Activated CD8-positive, alpha-beta T cell treated with anti-CD3 and anti-CD28 coated beads for 36 hours (primary cell): ENCODE measurements around the gene FANCC. TPM values are rescaled to one million over a fixed set of nuclear protein-coding genes. Genes with fewer than 3 reads are reported as not detected.

Experiments used
- ATAC-seq: fragments of 200-7000 bp; cut with Tn5 transposase; one replicate; pipeline ENCODE4 v1.10.0; 2021; ENCODE audit warnings: mild to moderate bottlenecking, moderate library complexity
- CTCF ChIA-PET: fragments of 350-600 bp; sonication (Branson Sonifier 250); formaldehyde crosslinking; loops from one replicate; lab custom pipeline; 2021; ENCODE audit warnings: antibody characterized with exemption; lab: Charles Lee
- POLR2A ChIA-PET: fragments of 350-600 bp; sonication (Branson Sonifier 250); formaldehyde crosslinking; loops from one replicate; lab custom pipeline; 2021; ENCODE audit warnings: antibody characterized with exemption; lab: Charles Lee
- DNase-seq: peaks from one replicate; pipeline ENCODE4 v3.0.0-alpha.2; 2020
- H3K27ac Mint-ChIP-seq: one replicate; pipeline ENCODE4 v1.8.0; 2021; ENCODE audit warnings: mild to moderate bottlenecking, mixed read lengths
- H3K27me3 Mint-ChIP-seq: one replicate; pipeline ENCODE4 v1.8.0; 2021; ENCODE audit warnings: mixed read lengths
- H3K36me3 Mint-ChIP-seq: one replicate; pipeline ENCODE4 v1.8.0; 2021; ENCODE audit warnings: low read depth, mixed read lengths
- H3K4me1 Mint-ChIP-seq: one replicate; pipeline ENCODE4 v1.8.0; 2021; ENCODE audit warnings: low read depth, mixed read lengths
- H3K4me3 Mint-ChIP-seq: one replicate; pipeline ENCODE4 v1.8.0; 2021; ENCODE audit warnings: mild to moderate bottlenecking, moderate library complexity, mixed read lengths
- H3K9me3 Mint-ChIP-seq: one replicate; pipeline ENCODE4 v1.8.0; 2021; ENCODE audit warnings: mixed read lengths
- intact Hi-C: fragments of 100-400 bp; cut with micrococcal nuclease; formaldehyde crosslinking; loops from one replicate; pipeline ENCODE4 v1.10.0; 2022
- total RNA-seq, 2 experiments: library from RNA; stranded (reverse); gene quantifications; one replicate each; pipeline ENCODE4 v1.2.3, GENCODE V29; 2021
- TF ChIP-seq, protein P1 (sequence below): fragments of 200-600 bp; IDR thresholded peaks from one replicate; pipeline ENCODE4 v1.8.0; 2022; ENCODE audit warnings: antibody characterized with exemption, mild to moderate bottlenecking

FANCC gene
- total RNA-seq, 2 experiments from 2014 or later: 11.5 to 12.4 TPM

DNA sequence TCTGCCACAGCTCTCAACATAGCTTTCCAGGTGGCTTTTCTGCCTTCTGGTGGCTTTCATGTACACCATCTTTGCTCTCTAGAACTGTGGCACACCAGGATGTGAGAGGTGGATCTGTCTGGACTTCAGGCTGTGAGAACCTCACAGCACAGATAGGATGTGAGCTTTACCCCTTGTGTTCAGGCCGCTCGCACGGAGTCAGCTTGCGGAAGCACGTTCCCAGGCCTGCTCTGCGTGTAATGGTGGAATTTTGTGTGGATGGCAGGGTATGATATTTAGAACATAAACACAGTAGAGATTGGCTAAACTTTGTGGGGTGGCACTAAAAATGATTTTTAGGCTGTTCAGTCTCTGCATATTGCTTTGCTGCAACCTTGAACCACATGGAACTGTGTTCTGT lies 250.5 kb downstream of the FANCC start:
- no peak for ATAC-seq
- ChIA-PET CTCF (no interaction called here), POLR2A (no interaction called here)

DNA sequence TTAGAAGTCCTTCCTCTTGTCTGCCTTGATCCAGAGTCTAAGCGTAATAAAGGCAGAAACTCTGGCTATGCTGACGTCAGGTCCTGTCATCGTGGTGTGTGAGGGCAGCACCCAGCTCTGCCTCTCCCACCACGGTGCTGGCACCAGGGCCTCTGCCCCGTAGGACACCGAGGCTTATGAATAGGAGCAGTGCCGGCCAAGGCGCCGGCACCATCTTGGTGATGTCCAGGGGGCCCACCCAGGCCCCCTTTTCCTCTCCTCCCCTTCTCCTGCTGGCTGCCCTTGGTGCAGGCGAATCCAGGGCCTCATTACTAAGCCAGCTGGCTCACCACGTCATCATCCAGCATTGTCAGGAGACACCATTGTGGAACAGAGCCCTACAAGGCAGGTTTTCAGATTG lies 252.3 kb downstream of the FANCC start:
- Mint-ChIP-seq H3K9me3 (no peaks in the 10 kb centered on the region), H3K27me3 (no peaks in the 10 kb centered on the region), H3K4me3 (no peak overlapping the region), H3K4me1 (no peaks in the 10 kb centered on the region), H3K27ac (no peak overlapping the region), H3K36me3 (peaks cover 6% of the 10 kb centered on the region)
- ChIA-PET CTCF (no interaction called here), POLR2A (no interaction called here)
- ATAC-seq (no peak), DNase-seq (no peak)
- intact Hi-C loops: no loop called here
- TF ChIP-seq, protein P1, sequence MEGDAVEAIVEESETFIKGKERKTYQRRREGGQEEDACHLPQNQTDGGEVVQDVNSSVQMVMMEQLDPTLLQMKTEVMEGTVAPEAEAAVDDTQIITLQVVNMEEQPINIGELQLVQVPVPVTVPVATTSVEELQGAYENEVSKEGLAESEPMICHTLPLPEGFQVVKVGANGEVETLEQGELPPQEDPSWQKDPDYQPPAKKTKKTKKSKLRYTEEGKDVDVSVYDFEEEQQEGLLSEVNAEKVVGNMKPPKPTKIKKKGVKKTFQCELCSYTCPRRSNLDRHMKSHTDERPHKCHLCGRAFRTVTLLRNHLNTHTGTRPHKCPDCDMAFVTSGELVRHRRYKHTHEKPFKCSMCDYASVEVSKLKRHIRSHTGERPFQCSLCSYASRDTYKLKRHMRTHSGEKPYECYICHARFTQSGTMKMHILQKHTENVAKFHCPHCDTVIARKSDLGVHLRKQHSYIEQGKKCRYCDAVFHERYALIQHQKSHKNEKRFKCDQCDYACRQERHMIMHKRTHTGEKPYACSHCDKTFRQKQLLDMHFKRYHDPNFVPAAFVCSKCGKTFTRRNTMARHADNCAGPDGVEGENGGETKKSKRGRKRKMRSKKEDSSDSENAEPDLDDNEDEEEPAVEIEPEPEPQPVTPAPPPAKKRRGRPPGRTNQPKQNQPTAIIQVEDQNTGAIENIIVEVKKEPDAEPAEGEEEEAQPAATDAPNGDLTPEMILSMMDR: no peak

More for the DNA sequence above, 250.5 kb downstream of the FANCC start:
- Mint-ChIP-seq H3K4me3 (no peak overlapping the region), H3K9me3 (no peaks in the 10 kb centered on the region), H3K27me3 (no peaks in the 10 kb centered on the region), H3K36me3 (peaks cover 4% of the 10 kb centered on the region), H3K27ac (no peak overlapping the region), H3K4me1 (no peaks in the 10 kb centered on the region)
- intact Hi-C loops: no loop called here
- TF ChIP-seq, protein P1: no peak
- no peak for DNase-seq

DNA sequence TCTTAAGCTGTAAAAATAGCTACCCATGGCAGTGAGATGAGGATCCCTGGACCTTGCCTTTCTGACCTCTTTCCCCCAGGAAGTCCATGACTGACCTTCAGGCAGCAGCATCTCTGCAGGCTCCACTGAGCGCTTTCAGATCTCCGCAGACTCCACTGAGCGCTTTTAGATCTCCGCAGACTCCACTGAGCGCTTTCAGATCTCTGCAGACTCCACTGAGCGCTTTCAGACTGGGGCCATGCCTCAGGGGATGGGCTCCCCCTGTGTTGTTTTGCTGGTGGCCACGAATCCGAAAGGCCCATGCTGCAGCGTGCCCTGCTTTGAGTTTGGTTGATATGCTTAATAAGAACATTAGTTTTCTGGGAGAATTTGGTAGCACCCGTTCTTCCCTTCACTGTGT lies 254.2 kb downstream of the FANCC start:
- H3K4me1 Mint-ChIP-seq: no peaks in the 10 kb centered on the region
- TF ChIP-seq, protein P1: no peak
- H3K9me3 Mint-ChIP-seq: no peaks in the 10 kb centered on the region
- ChIA-PET CTCF (interaction anchor here (1.1 kb wide), 1 partner anchor 280 kb away, joined by 4 read pairs; no protein-coding TSS in a partner anchor), POLR2A (no interaction called here)
- intact Hi-C loops: no loop called here
- no peak overlapping the region for H3K4me3 Mint-ChIP-seq
- H3K27me3 Mint-ChIP-seq: no peaks in the 10 kb centered on the region
- H3K27ac Mint-ChIP-seq: no peak overlapping the region
- no peak for ATAC-seq
- H3K36me3 Mint-ChIP-seq: peaks cover 6% of the 10 kb centered on the region
- no peak for DNase-seq

DNA sequence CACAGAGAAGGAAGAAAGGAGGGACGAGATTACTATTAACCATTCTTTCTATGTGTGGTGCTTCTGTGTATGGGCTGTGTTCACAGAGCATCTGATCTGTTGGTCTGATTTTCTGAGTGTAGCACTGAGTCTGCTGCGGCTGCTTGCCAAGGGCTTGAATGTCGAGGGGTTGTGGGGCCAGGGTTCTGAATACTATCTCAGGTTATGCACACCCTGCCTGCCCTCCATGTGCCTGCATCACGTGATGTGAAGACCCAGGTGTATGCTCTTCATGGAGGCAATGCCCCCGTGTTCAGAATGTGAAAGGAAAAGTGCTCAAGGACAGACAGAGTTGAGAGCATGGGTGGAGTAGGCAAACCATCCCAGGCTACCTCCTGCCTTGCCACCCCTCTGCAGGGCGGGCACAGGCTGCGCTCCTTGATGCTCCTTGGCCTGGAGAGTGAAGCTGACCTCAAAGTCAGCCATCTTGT lies 254.9 kb downstream of the FANCC start:
- no peaks in the 10 kb centered on the region for H3K4me1 Mint-ChIP-seq
- H3K36me3 Mint-ChIP-seq: peaks cover 6% of the 10 kb centered on the region
- no peak for DNase-seq
- intact Hi-C loops: no loop called here
- H3K9me3 Mint-ChIP-seq: no peaks in the 10 kb centered on the region
- H3K27ac Mint-ChIP-seq: no peak overlapping the region
- ChIA-PET CTCF (interaction anchor here (0.5 to 1.1 kb wide), 2 partner anchors 225 to 279 kb away, joined by 3 to 4 read pairs; no protein-coding TSS in a partner anchor), POLR2A (no interaction called here)
- H3K27me3 Mint-ChIP-seq: no peaks in the 10 kb centered on the region
- TF ChIP-seq, protein P1: no peak
- ATAC-seq: no peak
- no peak overlapping the region for H3K4me3 Mint-ChIP-seq

DNA sequence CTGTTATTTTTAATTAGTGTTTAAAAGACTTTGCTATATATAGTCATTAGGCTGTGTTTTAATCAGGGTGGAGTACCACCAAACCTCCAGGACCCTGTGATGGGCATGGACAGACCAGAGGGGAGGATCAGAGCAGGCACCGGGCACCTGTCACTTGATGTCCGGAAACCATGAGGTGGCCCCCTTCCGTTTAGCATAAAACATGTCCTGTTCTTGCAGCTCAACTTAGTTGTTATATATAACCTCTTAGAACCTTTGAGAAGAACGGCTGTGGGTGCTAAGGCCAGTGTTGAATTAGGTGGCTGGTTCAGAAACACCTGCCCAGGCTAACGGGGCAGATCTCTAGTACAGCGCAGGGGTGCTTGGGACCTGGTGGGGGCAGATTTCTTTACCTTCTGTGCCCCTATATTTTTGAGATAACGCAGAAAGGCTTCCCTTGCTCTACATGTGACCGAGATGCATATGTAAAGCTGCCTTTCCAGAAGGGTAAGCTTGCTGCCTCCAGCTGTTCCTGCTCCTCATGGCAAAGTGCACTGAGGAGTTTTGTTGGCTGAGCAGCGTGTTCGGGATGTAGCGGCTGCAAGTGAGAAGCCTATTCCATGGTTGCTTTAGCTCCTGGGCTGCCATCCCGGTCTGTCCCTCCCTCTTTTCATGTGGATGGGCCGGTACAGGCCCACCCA lies 255.5 kb downstream of the FANCC start:
- Mint-ChIP-seq H3K4me1 (no peaks in the 10 kb centered on the region), H3K4me3 (no peak overlapping the region), H3K36me3 (peaks cover 6% of the 10 kb centered on the region), H3K9me3 (no peaks in the 10 kb centered on the region), H3K27me3 (no peaks in the 10 kb centered on the region), H3K27ac (no peak overlapping the region)
- TF ChIP-seq, protein P1: no peak
- ChIA-PET POLR2A (no interaction called here), CTCF (interaction anchor here (0.5 to 1.1 kb wide), 2 partner anchors 225 to 278 kb away, joined by 3 to 4 read pairs; no protein-coding TSS in a partner anchor)
- intact Hi-C loops: no loop called here
- DNase-seq: no peak
- ATAC-seq: no peak
